HG03457 (cell line): ENCODE measurements around the gene IGFL2.
"Not testable (repeated sequence)": the region's sequence is repeated elsewhere in the genome, so short reads cannot be mapped to it uniquely, and the experiment has no call there.

ENCODE experiments used
- ATAC-seq: cut with Tn5 transposase; IDR thresholded peaks from one replicate; pipeline ENCODE4 v1.9.1; 2021; ENCODE audit warnings: moderate number of reproducible peaks; ENCODE audit not compliant: unreplicated experiment

Gene IGFL2

DNA sequence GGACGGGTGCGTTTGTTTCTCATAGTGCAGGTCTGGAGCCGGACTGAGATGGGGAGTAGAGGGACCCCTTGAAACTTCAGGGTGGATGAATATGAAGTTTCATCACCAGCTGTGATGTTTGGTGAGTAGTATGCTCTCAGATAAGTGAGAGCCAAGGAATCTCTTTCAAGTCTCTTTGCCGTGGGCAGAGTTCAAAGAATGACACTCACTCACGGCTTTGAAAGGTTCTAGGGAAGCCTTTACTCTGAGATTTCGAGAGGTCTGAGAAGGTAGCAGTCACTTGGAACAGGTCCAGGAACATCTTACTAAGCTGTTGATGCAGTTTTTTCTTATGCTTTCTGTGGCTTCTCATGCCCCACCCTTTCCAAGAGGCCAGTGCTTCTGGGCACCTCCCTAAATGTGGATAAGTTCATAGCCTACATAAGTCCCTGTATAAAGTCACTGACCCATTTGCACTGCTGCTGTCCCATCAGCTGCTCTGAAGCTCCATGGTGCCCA lies at the start of gene IGFL2:
Gene IGFL2, plus strand, starts transcription at position 448 of the 498 bp plus-strand sequence. Its CDS starts 41 bp downstream, at position 489.
- ATAC-seq: no peak

DNA sequence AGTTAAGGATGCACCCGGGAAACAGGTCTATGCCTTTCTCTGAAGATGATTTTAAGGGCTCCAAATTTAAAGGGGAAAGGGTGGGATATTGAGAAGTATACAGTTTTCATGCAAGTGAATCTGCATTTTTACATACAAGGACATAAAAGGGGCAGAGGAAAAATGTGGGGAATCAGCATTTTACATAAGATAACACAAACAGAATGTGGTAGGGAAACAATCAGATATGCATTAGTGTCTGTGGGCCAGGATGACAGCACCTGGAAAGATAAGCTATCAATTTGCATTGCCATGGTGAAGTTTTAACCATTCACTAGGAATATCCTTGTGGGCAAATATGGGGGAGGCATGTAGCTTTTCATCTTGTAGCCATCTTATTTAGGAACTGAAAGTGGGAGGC lies 47.7 kb upstream of the IGFL2 start:
- no peak for ATAC-seq

GRCh38 chr19:46101293-46101692 lies 46.7 kb upstream of the IGFL2 start:
- no peak for ATAC-seq

- ATAC-seq: not testable (repeated sequence)
These were observed 45.7 kb upstream of the IGFL2 start for GRCh38 chr19:46102333-46102732.

DNA sequence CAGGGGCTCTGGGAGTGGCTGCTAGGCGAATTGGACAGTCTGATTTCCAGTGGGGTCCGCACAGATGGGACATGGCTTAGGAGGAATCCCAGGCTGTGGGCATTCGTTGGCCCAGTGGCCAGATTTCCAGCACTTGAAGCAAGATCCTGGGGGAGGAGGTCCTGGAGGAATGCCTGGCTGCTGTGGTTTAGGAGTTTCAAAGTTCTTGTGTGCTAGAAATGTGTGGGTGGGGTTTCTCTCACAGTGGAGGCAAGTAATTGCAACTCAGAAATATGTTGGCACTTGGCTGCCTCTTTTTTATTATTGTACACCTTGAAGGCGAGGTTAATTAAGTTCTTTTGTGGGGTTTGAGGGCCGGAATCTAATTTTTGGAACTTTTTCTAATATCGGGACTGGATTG lies 40.7 kb upstream of the IGFL2 start:
- no peak for ATAC-seq

GRCh38 chr19:46109876-46110275 lies 38.2 kb upstream of the IGFL2 start:
- ATAC-seq: no peak

GRCh38 chr19:46111376-46111775 lies 36.7 kb upstream of the IGFL2 start:
- ATAC-seq: no peak

DNA sequence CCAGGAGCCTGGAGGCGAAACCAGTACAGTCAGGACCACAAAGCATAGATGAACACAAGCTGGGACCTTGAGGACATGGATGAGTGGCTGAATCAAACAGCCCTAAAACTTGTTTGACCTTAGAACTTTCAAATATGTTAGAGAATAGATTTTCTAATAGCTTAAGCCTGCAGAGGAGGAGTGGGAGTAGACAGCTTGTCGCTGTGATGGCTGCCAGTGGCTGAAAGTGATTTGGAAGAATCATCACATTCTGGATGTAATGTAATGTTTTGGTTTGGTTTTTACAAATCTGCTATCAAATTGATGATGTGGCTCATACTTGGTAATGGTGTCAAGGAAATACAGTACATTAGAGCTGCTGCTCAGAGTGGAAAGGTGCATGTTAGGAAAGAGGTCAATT lies 35.5 kb upstream of the IGFL2 start:
- no peak for ATAC-seq

DNA sequence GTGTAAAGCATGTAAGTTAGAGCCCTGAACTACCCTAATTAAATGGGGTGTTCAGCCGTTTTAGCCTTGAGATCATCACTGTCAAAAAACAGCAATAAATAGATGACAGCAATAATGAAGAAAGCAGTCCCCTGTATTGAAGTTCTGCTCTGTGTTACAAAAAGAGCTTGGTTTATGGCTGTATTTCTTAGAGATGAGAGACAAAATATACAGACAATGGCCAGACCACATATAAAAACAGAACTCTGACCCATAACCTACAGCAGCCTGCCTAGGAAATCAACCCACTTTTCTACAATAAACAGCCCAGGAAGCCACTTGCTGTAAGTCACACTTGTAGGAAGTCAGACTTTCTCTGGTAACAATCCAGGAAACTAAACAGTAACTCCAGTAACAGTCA lies 34.3 kb upstream of the IGFL2 start:
- ATAC-seq: no peak

DNA sequence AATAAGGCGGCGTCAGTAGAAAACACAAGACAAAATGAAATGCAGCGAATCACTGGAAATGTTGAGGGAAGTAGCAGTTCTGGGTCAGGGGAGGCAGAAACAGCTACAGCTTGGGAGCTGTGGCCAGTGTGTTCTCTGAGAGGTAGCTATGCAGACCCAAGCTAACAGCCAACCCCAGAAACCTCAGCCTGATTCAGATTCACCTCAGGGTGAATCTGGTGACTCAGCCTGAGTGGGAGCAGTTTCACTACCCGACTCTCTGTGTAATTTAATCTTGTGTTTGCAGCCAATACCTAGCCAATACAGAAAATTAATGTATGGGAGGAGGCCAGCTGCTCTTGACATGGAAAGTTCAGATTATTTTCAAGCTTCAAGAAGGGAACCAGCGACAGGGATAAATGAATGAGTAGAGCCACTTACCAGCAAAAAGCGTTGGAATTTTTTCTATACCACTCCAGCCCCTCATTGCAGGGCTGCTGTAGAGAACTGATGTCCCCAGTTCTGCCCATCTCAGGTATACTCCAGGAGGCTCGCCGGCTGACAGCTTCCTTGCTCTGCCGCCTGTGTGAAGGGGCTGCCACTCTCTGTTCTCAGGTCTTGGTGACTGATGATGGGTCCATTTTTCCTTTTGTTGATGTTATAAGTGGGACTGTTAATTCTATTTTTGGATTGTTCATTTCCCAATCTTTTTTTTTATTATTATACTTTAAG lies 32.5 kb upstream of the IGFL2 start:
- no peak for ATAC-seq

DNA sequence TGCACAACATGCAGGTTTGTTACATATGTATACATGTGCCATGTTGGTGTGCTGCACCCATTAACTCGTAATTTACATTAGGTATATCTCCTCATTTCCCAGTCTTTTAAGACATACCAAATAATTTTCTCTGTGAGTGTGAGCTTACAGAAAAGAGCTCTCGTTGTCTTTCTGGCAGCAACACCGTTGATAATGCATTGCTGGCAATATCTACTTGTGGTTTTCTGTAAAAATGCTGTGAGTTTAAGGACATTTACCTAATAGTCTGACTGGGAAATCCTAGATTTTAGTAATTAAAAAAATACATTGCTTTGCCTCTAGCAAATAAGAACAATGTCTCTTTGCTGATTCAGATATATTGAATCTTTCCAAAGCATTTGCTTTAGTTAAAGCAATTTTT lies 31.9 kb upstream of the IGFL2 start:
- no peak for ATAC-seq

- ATAC-seq: no peak
These were observed 29.9 kb upstream of the IGFL2 start for GRCh38 chr19:46118136-46118535.

GRCh38 chr19:46124638-46125115 lies 23.4 kb upstream of the IGFL2 start, which contains the start of gene IGFL3:
TSS of gene IGFL3 (minus strand) at chr19:46124688. CDS start at chr19:46124649, 39 bp downstream.
- ATAC-seq: no peak

GRCh38 chr19:46125447-46125846 lies 22.6 kb upstream of the IGFL2 start:
- ATAC-seq: no peak

- no peak for ATAC-seq
These were observed 21.9 kb upstream of the IGFL2 start for GRCh38 chr19:46126086-46126580.

- no peak for ATAC-seq
These were observed 16.4 kb upstream of the IGFL2 start for GRCh38 chr19:46131485-46132143.

GRCh38 chr19:46132508-46133100 lies 15.4 kb upstream of the IGFL2 start:
- ATAC-seq: no peak

- ATAC-seq: no peak
These were observed 14.9 kb upstream of the IGFL2 start for GRCh38 chr19:46133101-46133627.

DNA sequence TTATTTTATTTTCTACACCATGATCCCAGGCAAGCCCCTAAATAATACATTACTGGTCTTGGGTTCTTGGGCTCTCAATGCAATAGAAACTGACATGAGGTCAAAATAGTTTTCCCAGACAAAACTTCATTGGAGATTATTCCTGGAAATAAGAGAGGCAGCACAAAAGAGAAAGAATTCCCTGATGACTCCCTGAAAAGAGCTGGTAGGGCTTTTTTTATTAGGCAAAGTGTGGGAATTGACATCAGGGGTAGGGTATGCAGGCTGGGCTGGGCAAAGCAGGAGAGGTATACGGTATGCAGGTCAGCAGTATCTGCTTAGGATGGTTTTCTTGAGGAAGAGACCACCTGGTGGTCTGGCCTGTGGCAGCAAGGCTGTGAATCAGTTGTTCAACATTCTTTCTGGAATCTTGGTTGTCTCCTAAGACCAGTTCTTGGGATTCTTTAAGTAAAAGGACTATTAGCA lies 14.2 kb upstream of the IGFL2 start:
- ATAC-seq: no peak

DNA sequence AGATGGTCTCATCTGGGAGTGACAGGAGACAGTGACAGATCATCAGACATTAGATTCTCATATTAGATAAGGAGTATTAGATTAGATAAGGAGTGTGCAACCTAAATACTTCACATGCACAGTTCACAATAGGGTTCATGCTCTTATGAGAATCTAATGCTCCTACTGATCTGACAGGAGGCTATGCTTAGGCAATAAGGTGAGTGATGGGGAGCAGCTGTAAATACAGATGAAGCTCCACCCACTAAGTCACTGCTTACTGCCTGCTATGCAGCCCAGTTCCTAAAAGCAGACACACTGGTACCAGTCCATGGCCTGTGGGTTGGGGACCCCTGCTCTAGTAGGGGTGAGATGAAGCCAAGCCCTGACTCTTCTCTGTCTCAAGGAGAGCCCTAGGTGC lies 13.5 kb upstream of the IGFL2 start:
- no peak for ATAC-seq

GRCh38 chr19:46137915-46138473 lies 10.0 kb upstream of the IGFL2 start:
- ATAC-seq: no peak
